Tibial artery (tissue), 4 donors: ENCODE measurements around the gene GABBR2.
"Not testable (repeated sequence)": the region's sequence is repeated elsewhere in the genome, so short reads cannot be mapped to it uniquely, and the experiment has no call there.

Source experiments
- DNase-seq, 2 donors: peaks; one replicate each; pipeline ENCODE4 v3.0.0-alpha.2; 2019
- H3K27ac ChIP-seq, 2 donors: fragments of 200-600 bp; sonication (generic) in 1 of 2; 1 replicate in 1 of 2; 2 replicates in 1 of 2; pipeline ENCODE4 v1.5.1; 2018 to 2019; ENCODE audit warnings: mild to moderate bottlenecking in 1 of 2
- H3K27me3 ChIP-seq, 2 donors: fragments of 200-600 bp; sonication (generic) in 1 of 2; one replicate each; pipeline versions ENCODE4 v1.5.1 to v1.6.0; 2016 to 2019
- H3K36me3 ChIP-seq, 3 donors: fragments of 200-600 bp; sonication (generic) in 2 of 3; one replicate each; pipeline ENCODE4 v1.5.1; 2016 to 2019; ENCODE audit warnings: mild to moderate bottlenecking in 2 of 3
- H3K4me1 ChIP-seq, 4 donors: fragments of 200-600 bp; sonication (generic) in 2 of 4; 1 replicate in 3 of 4; 2 replicates in 1 of 4; pipeline ENCODE4 v1.5.1; 2016 to 2019
- H3K4me3 ChIP-seq, 2 donors: fragments of 200-600 bp; sonication (generic) in 1 of 2; 1 replicate in 1 of 2; 2 replicates in 1 of 2; pipeline ENCODE4 v1.5.1; 2018 to 2019; ENCODE audit warnings: mild to moderate bottlenecking in 2 of 2
- H3K9me3 ChIP-seq, 3 donors: fragments of 200-600 bp; sonication (generic) in 1 of 3; one replicate each; pipeline ENCODE4 v1.5.1; 2016 to 2019
- intact Hi-C: fragments of 100-400 bp; cut with DNase I; formaldehyde crosslinking; loops from one replicate; pipeline ENCODE4 v1.15.0; 2023; ENCODE audit warnings: low total_unique reads
- TF ChIP-seq, protein P1 (sequence below), 2 experiments: fragments of 200-600 bp in 1 of 2; fragments of 450-650 bp in 1 of 2; IDR thresholded peaks; one replicate each; pipeline ENCODE4 v1.5.1; 2017 to 2019; ENCODE audit warnings: antibody characterized with exemption in 2 of 2, mild to moderate bottlenecking in 1 of 2, moderate library complexity in 1 of 2

The GABBR2 gene

DNA sequence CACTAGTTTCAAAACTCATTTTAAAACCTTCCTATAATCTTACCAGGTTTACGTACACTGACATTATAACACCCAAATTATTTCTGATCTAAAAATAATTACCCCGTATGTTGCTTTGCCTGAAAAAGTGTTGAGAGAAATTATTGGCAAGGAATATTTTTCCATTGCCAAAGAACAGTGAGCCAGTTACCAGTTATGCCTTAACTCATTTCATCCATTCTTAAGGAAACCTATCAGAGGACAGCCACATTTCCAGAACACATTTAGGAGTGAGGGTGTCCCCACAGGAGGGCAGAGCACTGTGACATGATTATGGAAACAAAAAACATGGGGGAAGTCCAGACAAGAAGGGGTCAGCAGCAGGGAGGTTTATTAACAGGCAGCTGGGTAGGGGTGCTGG, 52.2 kb downstream of the GABBR2 start:
- Histone ChIP-seq H3K27ac (no peak overlapping the region), H3K27me3 (no peaks in the 10 kb centered on the region), H3K4me3 (no peak overlapping the region), H3K36me3 (no peaks in the 10 kb centered on the region), H3K9me3 (no peaks in the 10 kb centered on the region), H3K4me1 (peaks cover 0 to 13% (median 7%) of the 10 kb centered on the region in 4 donors)
- no peak for DNase-seq
- intact Hi-C loops = no loop called here
- TF ChIP-seq, protein P1, sequence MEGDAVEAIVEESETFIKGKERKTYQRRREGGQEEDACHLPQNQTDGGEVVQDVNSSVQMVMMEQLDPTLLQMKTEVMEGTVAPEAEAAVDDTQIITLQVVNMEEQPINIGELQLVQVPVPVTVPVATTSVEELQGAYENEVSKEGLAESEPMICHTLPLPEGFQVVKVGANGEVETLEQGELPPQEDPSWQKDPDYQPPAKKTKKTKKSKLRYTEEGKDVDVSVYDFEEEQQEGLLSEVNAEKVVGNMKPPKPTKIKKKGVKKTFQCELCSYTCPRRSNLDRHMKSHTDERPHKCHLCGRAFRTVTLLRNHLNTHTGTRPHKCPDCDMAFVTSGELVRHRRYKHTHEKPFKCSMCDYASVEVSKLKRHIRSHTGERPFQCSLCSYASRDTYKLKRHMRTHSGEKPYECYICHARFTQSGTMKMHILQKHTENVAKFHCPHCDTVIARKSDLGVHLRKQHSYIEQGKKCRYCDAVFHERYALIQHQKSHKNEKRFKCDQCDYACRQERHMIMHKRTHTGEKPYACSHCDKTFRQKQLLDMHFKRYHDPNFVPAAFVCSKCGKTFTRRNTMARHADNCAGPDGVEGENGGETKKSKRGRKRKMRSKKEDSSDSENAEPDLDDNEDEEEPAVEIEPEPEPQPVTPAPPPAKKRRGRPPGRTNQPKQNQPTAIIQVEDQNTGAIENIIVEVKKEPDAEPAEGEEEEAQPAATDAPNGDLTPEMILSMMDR (IDR thresholded peaks at IDR 0.05) = no peak

- DNase-seq, H3K27ac ChIP-seq, H3K36me3 ChIP-seq, H3K4me3 ChIP-seq, H3K27me3 ChIP-seq, intact Hi-C loops, H3K9me3 ChIP-seq: not testable (repeated sequence)
- peaks cover 0 to 13% (median 7%) of the 10 kb centered on the region in 4 donors for H3K4me1 ChIP-seq
Measured at GRCh38 chr9:98655428-98655827, 53.3 kb downstream of the GABBR2 start.

DNA sequence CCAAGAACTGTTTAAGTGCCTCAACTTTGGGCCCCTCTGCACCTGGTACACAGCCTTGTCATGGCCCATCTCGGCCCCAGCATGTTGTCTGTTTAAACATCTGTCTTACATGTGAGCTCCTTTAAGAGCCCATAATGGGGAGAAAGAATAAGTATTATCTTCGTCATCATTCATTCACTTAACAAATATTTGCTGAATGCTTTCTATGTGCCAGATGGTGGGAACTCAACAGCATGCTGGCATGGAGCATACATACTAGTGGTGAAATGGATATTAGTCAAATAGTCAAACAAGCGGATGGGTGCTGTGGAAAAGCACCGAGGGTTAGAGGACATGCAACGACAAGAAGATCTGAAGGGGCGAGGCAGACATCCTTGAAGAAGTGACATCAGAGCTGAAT, 54.5 kb downstream of the GABBR2 start:
- H3K4me3 ChIP-seq = no peak overlapping the region
- H3K27ac ChIP-seq = no peak overlapping the region
- no peaks in the 10 kb centered on the region for H3K27me3 ChIP-seq
- TF ChIP-seq, protein P1 (IDR thresholded peaks at IDR 0.05) = no peak
- peaks cover 0 to 13% (median 7%) of the 10 kb centered on the region in 4 donors for H3K4me1 ChIP-seq
- no peaks in the 10 kb centered on the region for H3K9me3 ChIP-seq
- no peaks in the 10 kb centered on the region for H3K36me3 ChIP-seq
- intact Hi-C loops = no loop called here
- DNase-seq = no peak

DNA sequence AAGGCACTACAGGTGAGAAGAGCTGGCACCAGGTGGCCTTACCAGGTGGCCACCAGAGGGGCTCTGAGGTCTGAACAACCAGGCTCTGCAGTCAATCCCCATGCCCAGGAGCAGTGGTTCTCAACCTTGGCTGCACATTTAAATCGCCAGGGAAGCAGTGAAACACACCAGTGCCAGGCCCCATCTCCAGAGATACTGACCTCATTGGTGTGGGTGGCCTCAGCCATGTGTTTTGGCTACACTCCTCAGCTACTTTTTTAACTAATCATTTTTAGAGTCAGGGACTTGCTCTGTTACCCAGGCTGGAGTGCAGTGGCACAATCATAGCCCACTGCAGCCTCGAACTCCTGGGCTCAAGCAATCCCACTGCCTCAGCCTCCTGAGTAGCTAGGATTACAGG, 56.0 kb downstream of the GABBR2 start:
- Histone ChIP-seq H3K9me3 (no peaks in the 10 kb centered on the region), H3K27ac (no peak overlapping the region), H3K4me3 (no peak overlapping the region), H3K4me1 (peaks cover 0 to 6% (median 2%) of the 10 kb centered on the region in 4 donors), H3K27me3 (no peaks in the 10 kb centered on the region), H3K36me3 (no peaks in the 10 kb centered on the region)
- no peak for DNase-seq
- intact Hi-C loops = no loop called here
- TF ChIP-seq, protein P1 (IDR thresholded peaks at IDR 0.05) = no peak

- H3K4me3 ChIP-seq = no peak overlapping the region
- no peak for DNase-seq
- intact Hi-C loops = no loop called here
- no peaks in the 10 kb centered on the region for H3K36me3 ChIP-seq
- H3K9me3 ChIP-seq = no peaks in the 10 kb centered on the region
- TF ChIP-seq, protein P1 (IDR thresholded peaks at IDR 0.05) = no peak
- peaks cover 0 to 6% (median 2%) of the 10 kb centered on the region in 4 donors for H3K4me1 ChIP-seq
- H3K27ac ChIP-seq = no peak overlapping the region
- no peaks in the 10 kb centered on the region for H3K27me3 ChIP-seq
Measured at GRCh38 chr9:98652302-98652701, 56.4 kb downstream of the GABBR2 start.

- Histone ChIP-seq H3K27ac (no peak overlapping the region), H3K4me3 (no peak overlapping the region), H3K36me3 (no peaks in the 10 kb centered on the region), H3K4me1 (no peaks in the 10 kb centered on the region), H3K27me3 (peaks cover 0 to 1% of the 10 kb centered on the region in 2 donors), H3K9me3 (no peaks in the 10 kb centered on the region)
- intact Hi-C loops = no loop called here
- TF ChIP-seq, protein P1 (IDR thresholded peaks at IDR 0.05) = no peak
- no peak for DNase-seq
Measured at GRCh38 chr9:98647236-98647635, 61.5 kb downstream of the GABBR2 start.
